HepG2 (cell line): Measurements from ENCODE around the gene TBC1D22A. TPM values are rescaled to one million over a fixed set of nuclear protein-coding genes. Genes with fewer than 3 reads are reported as not detected.

Experiments
- ATAC-seq: fragments of 200-7000 bp; cut with Tn5 transposase; 3 replicates; pipeline ENCODE4 v1.9.1; 2020; ENCODE audit warnings: mild to moderate bottlenecking, moderate library complexity
- BruUV-seq: library from RNA; stranded (reverse); fragments of 400-500 nt; replicated peaks from 2 replicates; lab custom pipeline; 2021; lab: Mats Ljungman, UMichigan
- CTCF ChIA-PET: fragments of 300-600 bp; formaldehyde crosslinking; extraction: SDS; loops from one replicate; lab custom pipeline; 2021; ENCODE audit warnings: low total read pairs, inconsistent platforms, low intra/inter-chr PET ratio; lab: Yijun Ruan, JAX
- POLR2A ChIA-PET: fragments of 350-600 bp; sonication (Branson Sonifier 250); formaldehyde crosslinking; loops from one replicate; lab custom pipeline; 2020; ENCODE audit warnings: antibody characterized with exemption, inconsistent platforms; lab: Yijun Ruan, JAX
- DNase-seq: peaks from one replicate; pipeline ENCODE4 v3.0.0-alpha.2; 2015; ENCODE audit warnings: low spot score
- FAIRE-seq: peaks from 3 replicates; lab custom pipeline; 2011; peaks lifted over from hg19 to GRCh38; lab: Jason Lieb, UNC
- H2AFZ ChIP-seq: one replicate; pipeline ENCODE4 v1.6.1; 2011; ENCODE audit warnings: low read length, inconsistent platforms
- H3K27ac ChIP-seq: fragments of 300-600 bp; 3 replicates; pipeline ENCODE4 v1.8.0; 2011; ENCODE audit warnings: mixed run types, mild to moderate bottlenecking, mixed read lengths, low read length, inconsistent platforms; ENCODE audit not compliant: insufficient read depth; ENCODE audit errors: extremely low read length
- H3K27me3 ChIP-seq, 2 experiments: fragments of 200-600 bp in 1 of 2; 2 replicates in 1 of 2; 3 replicates in 1 of 2; pipeline versions ENCODE4 v1.6.0 to v1.8.0; 2011; ENCODE audit warnings: low read length in 2 of 2, mild to moderate bottlenecking in 2 of 2, moderate library complexity in 2 of 2, inconsistent platforms in 1 of 2; ENCODE audit not compliant: insufficient read depth in 2 of 2, control insufficient read depth in 1 of 2
- H3K36me3 ChIP-seq, 2 experiments: fragments of 200-600 bp in 1 of 2; replicated peaks in 1 of 2; 2 replicates in 1 of 2; 3 replicates in 1 of 2; pipeline versions ENCODE4 v1.5.1 to v1.8.0; 2011; ENCODE audit warnings: low read length in 2 of 2, inconsistent platforms in 1 of 2; ENCODE audit not compliant: insufficient read depth in 2 of 2, control insufficient read depth in 1 of 2
- H3K4me1 ChIP-seq: 2 replicates; pipeline ENCODE4 v1.5.1; 2012; ENCODE audit warnings: low read length, inconsistent platforms; ENCODE audit not compliant: insufficient read depth
- H3K4me2 ChIP-seq: 2 replicates; pipeline ENCODE4 v1.6.0; 2011; ENCODE audit warnings: low read depth, low read length, inconsistent platforms
- H3K4me3 ChIP-seq, 3 experiments: fragments of 200-600 bp in 1 of 3; sonication (generic), shearing (Covaris generic) in 1 of 3; replicated peaks in 1 of 3; 2 replicates each; pipeline ENCODE4 v1.5.1; 2011 to 2016; ENCODE audit warnings: low read length in 3 of 3, inconsistent platforms in 2 of 3, low read depth in 2 of 3, mild to moderate bottlenecking in 2 of 3, control low read depth in 1 of 3, mixed read lengths in 1 of 3; ENCODE audit not compliant: insufficient read depth in 1 of 3
- H3K79me2 ChIP-seq: one replicate; pipeline ENCODE4 v1.6.1; 2011; ENCODE audit warnings: low read length, inconsistent platforms; ENCODE audit not compliant: insufficient read depth
- H3K9ac ChIP-seq: 2 replicates; pipeline ENCODE4 v1.6.0; 2011; ENCODE audit warnings: mild to moderate bottlenecking, low read depth, low read length, inconsistent platforms; ENCODE audit not compliant: insufficient read depth
- H3K9me3 ChIP-seq: 2 replicates; pipeline ENCODE4 v1.5.1; 2012; ENCODE audit warnings: mild to moderate bottlenecking, low read length
- H4K20me1 ChIP-seq: 2 replicates; pipeline ENCODE4 v1.6.0; 2011; ENCODE audit warnings: inconsistent platforms, mild to moderate bottlenecking, low read length, moderate library complexity; ENCODE audit not compliant: insufficient read depth
- ATM ChIP-seq: fragments of 450-650 bp; IDR thresholded peaks from 2 replicates; pipeline ENCODE4 v1.7.1; 2017; ENCODE audit warnings: mild to moderate bottlenecking, borderline replicate concordance
- CREB1 ChIP-seq, 2 experiments: fragments of 450-650 bp in 1 of 2; IDR thresholded peaks; 2 replicates each; pipeline ENCODE4 v1.6.1; 2016 to 2017; ENCODE audit warnings: control low read depth in 1 of 2, mild to moderate bottlenecking in 1 of 2, missing compliant biosample characterization in 1 of 2, missing genetic modification characterization in 1 of 2
- CTCF ChIP-seq: sonication (generic); formaldehyde crosslinking; IDR thresholded peaks from 2 replicates; pipeline ENCODE4 v1.5.0; 2020; ENCODE audit warnings: mild to moderate bottlenecking, missing genetic modification reagents, moderate library complexity
- GATA4 ChIP-seq: sonication (generic); IDR thresholded peaks from 2 replicates; pipeline ENCODE4 v1.6.1; 2016; ENCODE audit warnings: antibody characterized with exemption, low read depth, borderline replicate concordance
- KLF11 ChIP-seq: IDR thresholded peaks from 2 replicates; pipeline ENCODE4 v1.6.1; 2016; ENCODE audit warnings: missing compliant biosample characterization
- MLXIP ChIP-seq: sonication (generic); formaldehyde crosslinking; IDR thresholded peaks from 2 replicates; pipeline ENCODE4 v1.9.0; 2021; ENCODE audit warnings: missing genetic modification reagents, borderline replicate concordance
- RFXAP ChIP-seq: sonication (generic); formaldehyde crosslinking; IDR thresholded peaks from 2 replicates; pipeline ENCODE4 v1.4.0; 2020; ENCODE audit warnings: missing genetic modification reagents, borderline replicate concordance
- ZBTB14 ChIP-seq: sonication (generic); formaldehyde crosslinking; IDR thresholded peaks from 2 replicates; pipeline ENCODE4 v1.4.0; 2020; ENCODE audit warnings: missing genetic modification reagents
- ZNF12 ChIP-seq: sonication (generic); formaldehyde crosslinking; IDR thresholded peaks from 2 replicates; pipeline ENCODE4 v1.5.0; 2020; ENCODE audit warnings: missing genetic modification reagents
- ZNF17 ChIP-seq: sonication (generic); formaldehyde crosslinking; IDR thresholded peaks from 2 replicates; pipeline ENCODE4 v1.5.0; 2020; ENCODE audit warnings: mild to moderate bottlenecking, missing genetic modification reagents
- ZNF451 ChIP-seq: sonication (generic); formaldehyde crosslinking; IDR thresholded peaks from 2 replicates; pipeline ENCODE4 v1.5.0; 2020; ENCODE audit warnings: mild to moderate bottlenecking, missing genetic modification reagents
- ZSCAN30 ChIP-seq: sonication (generic); formaldehyde crosslinking; IDR thresholded peaks from 2 replicates; pipeline ENCODE4 v1.5.0; 2020; ENCODE audit warnings: mild to moderate bottlenecking, missing genetic modification reagents
- ZUFSP ChIP-seq: sonication (generic); formaldehyde crosslinking; IDR thresholded peaks from 2 replicates; pipeline ENCODE4 v1.9.0; 2021; ENCODE audit warnings: missing genetic modification reagents, mild to moderate bottlenecking, borderline replicate concordance
- WGBS: methylation state at CpG from one replicate; pipeline ENCODE4 v1.1.6; 2017; ENCODE audit warnings: low lambda C conversion rate; 5-methylcytosine and 5-hydroxymethylcytosine counted together
- in situ Hi-C: cut with HindIII; loops from 2 replicates; pipeline ENCODE4 v1.10.0; 2017; ENCODE audit warnings: low pct_unique_long_range_greater_than_20kb; ENCODE audit not compliant: extremely low pct_ligation_motif_present
- intact Hi-C: fragments of 100-400 bp; cut with micrococcal nuclease; formaldehyde crosslinking; loops from one replicate; pipeline ENCODE4 v1.10.0; 2022; ENCODE audit not compliant: unreplicated experiment
- polyA plus RNA-seq, 8 experiments: library from polyadenylated mRNA; depleted of rRNA in 3 of 8; stranded (reverse) in 7 of 8; unstranded in 1 of 8; fragments of >200 nt; fragmentation: Illumina TruSeq in 4 of 8; extraction: Trizol in 4 of 8; gene quantifications; 2 replicates each; pipeline versions ENCODE4 v1.2.1 to v1.2.3, GENCODE V29; 2011 to 2016; ENCODE audit warnings: low read depth in 4 of 8, missing spikeins in 1 of 8, mixed read lengths in 1 of 8; ENCODE audit not compliant: insufficient read depth in 1 of 8
- total RNA-seq, 5 experiments: library from RNA; depleted of rRNA; stranded (reverse); fragments of >200 nt; fragmentation: Illumina TruSeq; extraction: Trizol; gene quantifications; 2 replicates each; pipeline ENCODE4 v1.2.3, GENCODE V29; 2016; ENCODE audit warnings: low read depth in 1 of 5

Gene TBC1D22A
- total and polyA plus RNA-seq, 2 of the 13 experiments (the other 11 are each of a cell fraction or from before 2014, with no cell fraction given), result 17.3 to 18.0 TPM

- in situ Hi-C loops, result no loop called here
- H3K79me2 ChIP-seq, result no peaks in the 10 kb centered on the region
- H3K36me3 ChIP-seq, result peaks cover 0 to 3% of the 10 kb centered on the region in 2 experiments; a peak in 3 of 5 replicates
- intact Hi-C loops, result no loop called here
- BruUV-seq, result no TSS peak
- DNase-seq (peak; percentile 10), ATAC-seq (no peak; the same call in 2 of the 3 replicates), FAIRE-seq (no peak)
- H3K9me3 ChIP-seq, result no peaks in the 10 kb centered on the region
- peaks cover 4% of the 10 kb centered on the region; the same call in 1 of the 2 replicates for H4K20me1 ChIP-seq
- H3K4me1 ChIP-seq, result peaks cover 19% of the 10 kb centered on the region
- WGBS, result 94% methylated on average over 18 of the region's 25 CpGs
- H3K9ac ChIP-seq, result no peak overlapping the region
- no peak overlapping the region for H3K27ac ChIP-seq
- H3K4me3 ChIP-seq, result no peak overlapping the region
- no peaks in the 10 kb centered on the region for H3K27me3 ChIP-seq
- CTCF ChIA-PET, result no interaction called here
- H2AFZ ChIP-seq, result no peak overlapping the region
- POLR2A ChIA-PET, result no interaction called here
- no peak overlapping the region for H3K4me2 ChIP-seq
- TF ChIP-seq CREB1 (IDR thresholded peaks at IDR 0.05), result no peak
- no peak for TF ChIP-seq CREB1 (CRISPR knock-in tag; IDR thresholded peaks at IDR 0.05)
- TF ChIP-seq KLF11, result no peak
- no peak for TF ChIP-seq GATA4
- no peak for TF ChIP-seq ZNF451 (CRISPR knock-in tag)
- TF ChIP-seq ZNF12 (CRISPR knock-in tag), result no peak
- TF ChIP-seq ZNF17 (CRISPR knock-in tag), result no peak
- TF ChIP-seq CTCF (CRISPR knock-in tag), result peak; percentile 55
- no peak for TF ChIP-seq ZUFSP (CRISPR knock-in tag)
- no peak for TF ChIP-seq RFXAP (CRISPR knock-in tag)
- TF ChIP-seq ZSCAN30, result no peak
- no peak for TF ChIP-seq ZBTB14
- no peak for TF ChIP-seq ATM
- TF ChIP-seq MLXIP, result no peak
Observed at GRCh38 chr22:47168900-47169800, 406.7 kb downstream of the TBC1D22A start.
